Spleen (tissue), 11 donors: ENCODE results near the gene PARD3B. TPM values are rescaled to one million over a fixed set of nuclear protein-coding genes. Genes with fewer than 3 reads are reported as not detected.

Experiments
- DNase-seq: peaks from one replicate; pipeline ENCODE4 v3.0.0-alpha.2; 2020
- H3K27ac ChIP-seq, 8 donors: fragments of 200-600 bp; sonication (generic) in 7 of 8; 1 replicate in 4 of 8; 2 replicates in 4 of 8; pipeline versions ENCODE4 v1.5.0 to v1.8.0; 2016 to 2021; ENCODE audit warnings: inconsistent platforms in 4 of 8, mild to moderate bottlenecking in 4 of 8, moderate library complexity in 1 of 8
- H3K27me3 ChIP-seq, 7 donors: fragments of 200-600 bp; sonication (generic) in 6 of 7; replicated peaks in 1 of 7; 1 replicate in 4 of 7; 2 replicates in 3 of 7; pipeline versions ENCODE4 v1.5.0 to v1.8.0; 2016 to 2021; ENCODE audit warnings: inconsistent platforms in 3 of 7, mild to moderate bottlenecking in 1 of 7
- H3K36me3 ChIP-seq, 6 donors: fragments of 200-600 bp; sonication (generic) in 5 of 6; 1 replicate in 4 of 6; 2 replicates in 2 of 6; pipeline versions ENCODE4 v1.5.0 to v1.8.0; 2016 to 2021; ENCODE audit warnings: inconsistent platforms in 2 of 6
- H3K4me1 ChIP-seq, 6 donors: fragments of 200-600 bp; sonication (generic) in 5 of 6; 1 replicate in 3 of 6; 2 replicates in 3 of 6; pipeline versions ENCODE4 v1.5.0 to v1.8.0; 2016 to 2021; ENCODE audit warnings: inconsistent platforms in 3 of 6
- H3K4me3 ChIP-seq, 8 donors: fragments of 200-600 bp; sonication (generic) in 7 of 8; 1 replicate in 4 of 8; 2 replicates in 4 of 8; pipeline versions ENCODE4 v1.5.0 to v1.8.0; 2016 to 2021; ENCODE audit warnings: inconsistent platforms in 4 of 8, mild to moderate bottlenecking in 4 of 8, moderate library complexity in 2 of 8
- H3K9me3 ChIP-seq, 8 donors: fragments of 200-600 bp; sonication (generic) in 7 of 8; 1 replicate in 4 of 8; 2 replicates in 4 of 8; pipeline versions ENCODE4 v1.5.0 to v1.8.0; 2016 to 2021; ENCODE audit warnings: inconsistent platforms in 4 of 8
- POLR2A ChIP-seq, 3 donors: fragments of 450-650 bp; IDR thresholded peaks; one replicate each; pipeline ENCODE4 v1.5.1; 2017; ENCODE audit warnings: antibody characterized with exemption in 3 of 3, mild to moderate bottlenecking in 1 of 3
- POLR2AphosphoS5 ChIP-seq, 3 donors: sonication (generic); formaldehyde crosslinking; IDR thresholded peaks; one replicate each; pipeline ENCODE4 v1.5.1; 2017; ENCODE audit warnings: antibody characterized with exemption in 3 of 3
- WGBS, 5 donors: extraction: QIAGEN DNeasy Blood & Tissue Kit in 3 of 5; methylation state at CpG; one replicate each; pipeline versions ENCODE4 v1.1.5 to v1.1.7; 2013 to 2018; 5-methylcytosine and 5-hydroxymethylcytosine counted together
- intact Hi-C: fragments of 100-400 bp; cut with DNase I; formaldehyde crosslinking; loops from one replicate; pipeline ENCODE4 v1.15.0; 2023; ENCODE audit warnings: low total_unique reads
- polyA plus RNA-seq, 3 donors: library from polyadenylated mRNA; stranded (reverse); fragments of 200-250 nt; gene quantifications; one replicate each; pipeline ENCODE4 v1.2.1, GENCODE V29; 2013
- total RNA-seq, 7 donors: library from RNA; depleted of rRNA in 3 of 7; stranded (reverse); fragments of >200 nt in 3 of 7; fragmentation: NEBNext Ultra II Directional in 4 of 7; extraction: Animal tissue kit (Norgen Biotek cat#: 25700) in 4 of 7; gene quantifications; one replicate each; pipeline versions ENCODE4 v1.1.0 to v1.2.1, GENCODE V29; 2016 to 2021
- TF ChIP-seq, protein P1 (sequence below), 11 experiments: fragments of 200-600 bp in 7 of 11; fragments of 450-650 bp in 4 of 11; sonication (generic) in 4 of 11; IDR thresholded peaks in 8 of 11; conservative IDR thresholded peaks in 3 of 11; 1 replicate in 7 of 11; 2 replicates in 4 of 11; pipeline versions ENCODE4 v1.4.0 to v1.8.0; 2016 to 2021; ENCODE audit warnings: antibody characterized with exemption in 11 of 11, inconsistent platforms in 4 of 11, mild to moderate bottlenecking in 1 of 11
- donor health status: healthy with polysubstance abuse.
- donor health status: DM: no; HTN: no; CAD: no; lungs with moderate emphysema.
- donor health status: DM: no; HTN: no; CAD: no.
- donor health status: Bipolar disorder and iron deficiency.
- donor health status: healthy.
- donor health status: DM: no; HTN: no; CAD: no.
- donor health status: DM: yes; HTN: yes; CAD: no.

Gene PARD3B
- total and polyA plus RNA-seq, 10 donors, result 0.85 to 27.8 (median 14.7) TPM

DNA sequence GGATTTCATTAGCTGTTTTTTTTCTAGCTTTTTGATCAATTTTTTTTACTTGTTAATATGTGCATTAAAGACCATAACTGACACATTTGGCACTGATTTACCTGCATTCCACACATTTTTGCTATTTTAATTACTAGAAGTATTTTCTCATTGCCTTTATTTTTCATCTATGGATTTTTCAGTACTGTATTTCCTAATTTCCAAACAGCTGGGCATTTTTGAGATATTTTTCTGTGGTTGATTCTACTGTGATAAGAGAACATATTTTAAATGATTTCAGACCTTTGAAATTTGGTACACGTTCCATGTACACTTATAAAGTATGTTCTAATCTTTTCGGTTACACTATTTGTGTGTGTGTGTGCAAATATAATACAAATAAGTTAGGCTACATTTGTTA is 135.3 kb downstream of the PARD3B start:
- Histone ChIP-seq H3K9me3 (no peaks in the 10 kb centered on the region), H3K4me3 (no peak overlapping the region), H3K36me3 (no peaks in the 10 kb centered on the region), H3K27ac (no peak overlapping the region), H3K27me3 (no peaks in the 10 kb centered on the region), H3K4me1 (no peaks in the 10 kb centered on the region)
- no peak for DNase-seq
- WGBS, 5 donors, result 81 to 95% (median 89%) methylated on average over 2 of the region's 2 CpGs
- TF ChIP-seq POLR2A (IDR thresholded peaks at IDR 0.05) (no peak), POLR2AphosphoS5 (IDR thresholded peaks at IDR 0.05) (no peak)
- TF ChIP-seq, protein P1, sequence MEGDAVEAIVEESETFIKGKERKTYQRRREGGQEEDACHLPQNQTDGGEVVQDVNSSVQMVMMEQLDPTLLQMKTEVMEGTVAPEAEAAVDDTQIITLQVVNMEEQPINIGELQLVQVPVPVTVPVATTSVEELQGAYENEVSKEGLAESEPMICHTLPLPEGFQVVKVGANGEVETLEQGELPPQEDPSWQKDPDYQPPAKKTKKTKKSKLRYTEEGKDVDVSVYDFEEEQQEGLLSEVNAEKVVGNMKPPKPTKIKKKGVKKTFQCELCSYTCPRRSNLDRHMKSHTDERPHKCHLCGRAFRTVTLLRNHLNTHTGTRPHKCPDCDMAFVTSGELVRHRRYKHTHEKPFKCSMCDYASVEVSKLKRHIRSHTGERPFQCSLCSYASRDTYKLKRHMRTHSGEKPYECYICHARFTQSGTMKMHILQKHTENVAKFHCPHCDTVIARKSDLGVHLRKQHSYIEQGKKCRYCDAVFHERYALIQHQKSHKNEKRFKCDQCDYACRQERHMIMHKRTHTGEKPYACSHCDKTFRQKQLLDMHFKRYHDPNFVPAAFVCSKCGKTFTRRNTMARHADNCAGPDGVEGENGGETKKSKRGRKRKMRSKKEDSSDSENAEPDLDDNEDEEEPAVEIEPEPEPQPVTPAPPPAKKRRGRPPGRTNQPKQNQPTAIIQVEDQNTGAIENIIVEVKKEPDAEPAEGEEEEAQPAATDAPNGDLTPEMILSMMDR (IDR thresholded peaks at IDR 0.05 in 8 of 11, conservative IDR thresholded peaks at IDR 0.05 in 3 of 11), result no peak
- intact Hi-C loops, result no loop called here

DNA sequence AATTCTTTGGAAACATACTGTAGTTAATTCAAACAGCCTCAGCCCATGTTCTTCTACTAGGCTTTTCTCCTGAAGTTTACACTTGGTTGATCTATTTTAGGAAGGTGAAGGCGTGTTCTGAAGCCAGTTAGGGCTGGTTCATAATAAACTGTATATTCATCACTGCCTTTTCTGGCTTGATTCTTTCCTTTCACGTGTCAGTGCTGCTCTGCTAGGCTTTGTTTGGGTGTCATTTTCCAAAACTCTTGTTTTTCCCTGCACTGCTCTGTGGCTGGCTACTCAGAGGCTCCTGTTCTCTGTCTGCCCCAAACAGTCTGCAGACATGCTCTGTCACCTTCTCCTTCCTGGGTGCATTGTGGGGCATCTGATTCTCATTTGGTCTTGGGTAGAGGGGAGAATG is 136.1 kb downstream of the PARD3B start:
- no peak for DNase-seq
- H3K27me3 ChIP-seq, result no peaks in the 10 kb centered on the region
- 49 to 64% (median 59%) methylated on average over 2 of the region's 2 CpGs for WGBS, 5 donors
- no peak overlapping the region for H3K27ac ChIP-seq
- intact Hi-C loops, result no loop called here
- no peaks in the 10 kb centered on the region for H3K9me3 ChIP-seq
- H3K4me1 ChIP-seq, result no peaks in the 10 kb centered on the region
- TF ChIP-seq, protein P1 (IDR thresholded peaks at IDR 0.05 in 8 of 11, conservative IDR thresholded peaks at IDR 0.05 in 3 of 11), result no peak
- TF ChIP-seq POLR2A (IDR thresholded peaks at IDR 0.05) (no peak), POLR2AphosphoS5 (IDR thresholded peaks at IDR 0.05) (no peak)
- H3K4me3 ChIP-seq, result no peak overlapping the region
- no peaks in the 10 kb centered on the region for H3K36me3 ChIP-seq

DNA sequence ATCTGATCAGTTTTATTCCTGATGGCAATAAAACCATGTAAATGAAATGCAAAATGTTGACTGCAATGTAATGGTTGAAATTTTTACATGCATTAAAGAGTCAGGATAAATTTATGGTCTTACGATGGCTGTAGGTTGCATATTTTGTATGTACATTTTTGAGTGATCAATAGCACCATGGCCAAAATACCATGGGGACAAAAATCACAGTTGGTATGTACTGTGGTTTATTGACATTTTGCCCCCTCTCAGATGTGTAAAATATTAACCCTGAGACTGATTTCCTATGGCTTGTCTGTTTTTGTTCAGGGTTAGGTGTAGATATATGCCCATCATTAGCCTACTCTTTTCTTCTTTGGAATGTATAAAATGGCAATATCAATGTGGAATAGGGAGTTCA is 138.1 kb downstream of the PARD3B start:
- Histone ChIP-seq H3K27ac (no peak overlapping the region), H3K27me3 (no peaks in the 10 kb centered on the region), H3K4me1 (no peaks in the 10 kb centered on the region), H3K36me3 (no peaks in the 10 kb centered on the region), H3K9me3 (no peaks in the 10 kb centered on the region), H3K4me3 (no peak overlapping the region)
- DNase-seq, result no peak
- TF ChIP-seq, protein P1 (IDR thresholded peaks at IDR 0.05 in 8 of 11, conservative IDR thresholded peaks at IDR 0.05 in 3 of 11), result no peak
- TF ChIP-seq POLR2A (IDR thresholded peaks at IDR 0.05), result no peak
- TF ChIP-seq POLR2AphosphoS5 (IDR thresholded peaks at IDR 0.05), result no peak
- intact Hi-C loops, result no loop called here
- 91 to 100% (median 96%) methylated on average over 1 of the region's 1 CpG for WGBS, 5 donors

DNA sequence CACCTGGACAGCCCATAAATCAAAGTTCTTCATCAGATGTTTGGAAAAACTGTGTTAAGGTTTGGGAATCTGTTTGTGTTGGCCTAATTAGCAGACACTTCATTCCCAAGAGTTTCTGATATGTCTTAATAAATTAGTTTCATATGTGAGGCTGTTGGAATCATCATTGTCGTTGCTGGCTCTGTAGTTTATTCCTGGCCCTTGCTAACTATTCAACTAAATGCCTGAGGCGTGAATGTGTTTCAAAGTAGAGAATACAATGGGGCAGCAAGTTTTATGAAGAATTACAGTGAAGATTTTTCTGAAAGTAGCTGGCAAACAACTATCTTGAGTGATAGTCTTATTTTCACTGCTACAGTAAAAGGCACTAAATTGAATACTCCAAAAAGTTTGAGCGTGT is 141.1 kb downstream of the PARD3B start:
- no peaks in the 10 kb centered on the region for H3K9me3 ChIP-seq
- no peak overlapping the region for H3K27ac ChIP-seq
- no peak overlapping the region for H3K4me3 ChIP-seq
- no peaks in the 10 kb centered on the region for H3K4me1 ChIP-seq
- intact Hi-C loops, result no loop called here
- no peaks in the 10 kb centered on the region for H3K27me3 ChIP-seq
- 83 to 96% (median 85%) methylated on average over 3 of the region's 3 CpGs for WGBS, 5 donors
- no peak for DNase-seq
- TF ChIP-seq POLR2AphosphoS5 (IDR thresholded peaks at IDR 0.05), result no peak
- no peak for TF ChIP-seq POLR2A (IDR thresholded peaks at IDR 0.05)
- TF ChIP-seq, protein P1 (IDR thresholded peaks at IDR 0.05 in 8 of 11, conservative IDR thresholded peaks at IDR 0.05 in 3 of 11), result no peak
- H3K36me3 ChIP-seq, result no peaks in the 10 kb centered on the region
